ENCODE data around the gene MCF2.
"Not testable (repeated sequence)": the region's sequence is repeated elsewhere in the genome, so short reads cannot be mapped to it uniquely, and the experiment has no call there.

MCF2 gene

DNA sequence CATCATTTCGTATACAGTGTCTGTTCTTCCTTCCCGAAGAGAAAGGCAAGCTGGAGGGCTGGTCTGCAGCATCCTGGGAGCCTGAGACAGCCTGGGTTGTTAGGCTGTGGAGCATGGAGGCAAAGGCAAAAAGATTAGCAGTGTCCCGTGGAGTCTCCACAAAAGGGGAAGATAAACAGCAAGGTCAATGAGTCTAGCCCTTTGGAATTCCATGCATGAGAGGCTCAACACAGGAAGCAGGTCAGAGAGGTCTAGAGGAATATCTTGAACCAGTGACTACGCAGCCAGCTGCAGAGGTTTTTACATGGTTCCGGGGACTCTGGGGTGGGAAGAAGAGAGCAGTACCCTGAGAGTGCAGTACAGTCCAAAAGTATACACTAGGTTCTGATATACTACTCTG is 12.2 kb upstream of the MCF2 start:
- no peaks in the 10 kb centered on the region for H3K4me1 ChIP-seq (ENCODE audit: control insufficient read depth in 1 of 2, insufficient read depth in 2 of 2, low read length in 2 of 2)
- no peak overlapping the region for H3K27ac ChIP-seq (ENCODE audit: low read depth, low read length)
- H3K27me3 ChIP-seq (ENCODE audit: control insufficient read depth in 1 of 2, insufficient read depth in 2 of 2, low read length in 2 of 2): no peaks in the 10 kb centered on the region
- H3K9ac ChIP-seq (ENCODE audit: low read depth in 1 of 2, low read length in 2 of 2): no peak overlapping the region
- no peaks in the 10 kb centered on the region for H3K36me3 ChIP-seq (ENCODE audit: control insufficient read depth in 1 of 2, insufficient read depth in 2 of 2, low read length in 2 of 2)
- no peaks in the 10 kb centered on the region for H3K9me3 ChIP-seq (ENCODE audit: control insufficient read depth in 1 of 2, low read length in 2 of 2)
- H3K4me3 ChIP-seq (ENCODE audit: low read depth in 1 of 2, low read length in 2 of 2): no peak overlapping the region

DNA sequence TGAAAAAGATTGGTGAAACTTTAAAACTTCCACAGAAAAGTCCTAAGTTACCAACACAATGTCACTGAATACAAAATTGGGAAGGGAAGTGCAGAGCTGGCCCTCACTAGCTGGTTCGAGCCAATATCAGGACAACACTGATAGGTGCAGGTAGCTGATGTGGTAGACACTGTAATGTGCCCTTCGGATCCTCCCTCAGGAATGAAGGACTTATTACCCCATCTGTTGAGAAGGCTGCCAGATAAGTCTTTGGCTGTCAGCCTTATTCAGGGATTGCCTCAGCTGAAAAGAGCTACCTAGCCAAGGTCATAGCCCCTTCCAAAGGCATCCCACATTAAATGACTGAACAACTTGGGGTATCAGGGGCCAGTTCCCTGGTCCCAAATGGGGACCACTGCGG is 5.3 kb downstream of the MCF2 start:
- H3K4me3 ChIP-seq (ENCODE audit: low read depth in 1 of 2, low read length in 2 of 2): no peak overlapping the region
- no peaks in the 10 kb centered on the region for H3K36me3 ChIP-seq (ENCODE audit: control insufficient read depth in 1 of 2, insufficient read depth in 2 of 2, low read length in 2 of 2)
- H3K9ac ChIP-seq (ENCODE audit: low read depth in 1 of 2, low read length in 2 of 2): no peak overlapping the region
- no peaks in the 10 kb centered on the region for H3K9me3 ChIP-seq (ENCODE audit: control insufficient read depth in 1 of 2, low read length in 2 of 2)
- no peaks in the 10 kb centered on the region for H3K27me3 ChIP-seq (ENCODE audit: control insufficient read depth in 1 of 2, insufficient read depth in 2 of 2, low read length in 2 of 2)
- H3K4me1 ChIP-seq (ENCODE audit: control insufficient read depth in 1 of 2, insufficient read depth in 2 of 2, low read length in 2 of 2): no peaks in the 10 kb centered on the region
- H3K27ac ChIP-seq (ENCODE audit: low read depth, low read length): no peak overlapping the region

DNA sequence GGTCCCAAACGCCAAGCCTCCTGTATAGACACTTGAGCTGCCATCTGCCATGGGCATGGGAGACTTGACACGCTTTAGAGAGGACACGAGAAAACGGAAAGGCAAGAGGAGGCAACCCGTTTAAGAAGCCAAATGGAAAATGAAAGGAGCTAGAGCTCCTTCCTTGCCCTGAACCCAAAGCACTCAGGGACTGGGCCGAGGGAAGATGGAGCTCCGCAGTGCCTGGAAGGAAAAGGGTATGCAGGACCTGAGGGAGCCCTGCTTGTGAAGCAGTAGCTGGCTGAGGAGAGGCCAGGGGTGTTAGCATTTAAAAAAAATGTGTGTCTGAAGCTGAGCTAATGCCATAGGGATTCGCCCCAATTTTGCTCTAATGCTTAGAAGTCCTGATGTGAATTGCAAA is 15.1 kb downstream of the MCF2 start:
- peaks cover 0 to 10% of the 10 kb centered on the region in 2 donors for H3K27me3 ChIP-seq (ENCODE audit: control insufficient read depth in 1 of 2, insufficient read depth in 2 of 2, low read length in 2 of 2)
- no peaks in the 10 kb centered on the region for H3K4me1 ChIP-seq (ENCODE audit: control insufficient read depth in 1 of 2, insufficient read depth in 2 of 2, low read length in 2 of 2)
- no peaks in the 10 kb centered on the region for H3K9me3 ChIP-seq (ENCODE audit: control insufficient read depth in 1 of 2, low read length in 2 of 2)
- peak overlapping the region; percentile 48 to 56 for H3K4me3 ChIP-seq (ENCODE audit: low read depth in 1 of 2, low read length in 2 of 2)
- no peak overlapping the region for H3K27ac ChIP-seq (ENCODE audit: low read depth, low read length)
- no peaks in the 10 kb centered on the region for H3K36me3 ChIP-seq (ENCODE audit: control insufficient read depth in 1 of 2, insufficient read depth in 2 of 2, low read length in 2 of 2)
- no peak overlapping the region for H3K9ac ChIP-seq (ENCODE audit: low read depth in 1 of 2, low read length in 2 of 2)

DNA sequence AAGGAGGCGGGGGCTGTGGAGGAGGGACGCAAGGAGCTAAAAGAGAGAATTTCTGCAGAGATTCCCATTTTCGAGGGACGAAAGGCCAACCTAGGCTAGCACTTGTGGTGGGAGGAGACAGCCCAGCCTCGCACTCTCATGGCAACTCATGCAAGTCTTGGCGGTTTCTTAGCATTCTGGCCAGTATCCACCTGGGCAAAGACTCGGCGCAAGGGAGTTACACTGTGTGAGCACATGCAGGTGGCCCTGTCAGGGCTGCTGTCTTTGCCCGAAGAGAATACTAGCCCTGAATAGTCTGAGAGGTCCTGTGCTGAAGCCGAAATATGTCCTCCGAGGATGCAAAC is 15.5 kb downstream of the MCF2 start:
- H3K9me3 ChIP-seq (ENCODE audit: control insufficient read depth in 1 of 2, low read length in 2 of 2): no peaks in the 10 kb centered on the region
- no peaks in the 10 kb centered on the region for H3K4me1 ChIP-seq (ENCODE audit: control insufficient read depth in 1 of 2, insufficient read depth in 2 of 2, low read length in 2 of 2)
- no peak overlapping the region for H3K9ac ChIP-seq (ENCODE audit: low read depth in 1 of 2, low read length in 2 of 2)
- H3K27me3 ChIP-seq (ENCODE audit: control insufficient read depth in 1 of 2, insufficient read depth in 2 of 2, low read length in 2 of 2): peaks cover 0 to 10% of the 10 kb centered on the region in 2 donors
- no peak overlapping the region for H3K27ac ChIP-seq (ENCODE audit: low read depth, low read length)
- no peaks in the 10 kb centered on the region for H3K36me3 ChIP-seq (ENCODE audit: control insufficient read depth in 1 of 2, insufficient read depth in 2 of 2, low read length in 2 of 2)
- peak overlapping the region; percentile 48 to 56 for H3K4me3 ChIP-seq (ENCODE audit: low read depth in 1 of 2, low read length in 2 of 2)

DNA sequence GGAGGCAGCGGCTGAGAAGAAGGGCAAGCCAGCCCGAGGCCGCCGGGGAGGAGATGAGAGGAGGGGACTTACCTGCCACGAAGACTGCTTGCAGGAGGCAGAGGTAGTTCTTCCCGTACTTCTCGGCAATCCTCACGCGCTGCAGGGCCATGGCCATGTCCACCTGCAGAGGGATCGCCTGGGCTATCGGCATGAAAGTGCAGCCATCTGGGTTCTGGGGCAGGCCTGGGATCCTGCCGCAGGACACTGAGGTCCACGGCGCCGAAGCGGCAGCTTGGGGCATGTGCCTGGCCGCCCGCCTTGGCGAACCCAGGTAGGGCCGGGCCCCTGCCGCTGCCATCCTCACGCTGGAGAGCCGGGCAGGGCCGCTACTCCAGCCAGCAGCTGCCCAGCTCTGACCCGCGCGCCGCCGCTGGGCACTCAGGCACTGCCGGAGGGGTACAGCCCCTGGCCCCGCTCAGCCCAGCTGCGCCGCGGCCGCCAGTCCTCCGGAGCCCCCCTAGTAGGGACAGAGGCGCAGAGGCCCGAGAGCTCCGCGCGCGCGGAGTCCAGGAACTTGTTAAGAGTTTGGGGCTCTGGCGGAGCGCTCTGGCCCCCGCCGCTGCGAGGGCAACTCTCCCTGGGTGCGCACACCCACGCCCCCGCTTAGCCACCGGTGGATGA is 16.0 kb downstream of the MCF2 start:
- no peak overlapping the region for H3K27ac ChIP-seq (ENCODE audit: low read depth, low read length)
- H3K36me3 ChIP-seq (ENCODE audit: control insufficient read depth in 1 of 2, insufficient read depth in 2 of 2, low read length in 2 of 2): no peaks in the 10 kb centered on the region
- H3K9ac ChIP-seq (ENCODE audit: low read depth in 1 of 2, low read length in 2 of 2): no peak overlapping the region
- H3K4me1 ChIP-seq (ENCODE audit: control insufficient read depth in 1 of 2, insufficient read depth in 2 of 2, low read length in 2 of 2): no peaks in the 10 kb centered on the region
- peak overlapping the region; percentile 48 to 56 for H3K4me3 ChIP-seq (ENCODE audit: low read depth in 1 of 2, low read length in 2 of 2)
- H3K9me3 ChIP-seq (ENCODE audit: control insufficient read depth in 1 of 2, low read length in 2 of 2): no peaks in the 10 kb centered on the region
- H3K27me3 ChIP-seq (ENCODE audit: control insufficient read depth in 1 of 2, insufficient read depth in 2 of 2, low read length in 2 of 2): peaks cover 0 to 10% of the 10 kb centered on the region in 2 donors

DNA sequence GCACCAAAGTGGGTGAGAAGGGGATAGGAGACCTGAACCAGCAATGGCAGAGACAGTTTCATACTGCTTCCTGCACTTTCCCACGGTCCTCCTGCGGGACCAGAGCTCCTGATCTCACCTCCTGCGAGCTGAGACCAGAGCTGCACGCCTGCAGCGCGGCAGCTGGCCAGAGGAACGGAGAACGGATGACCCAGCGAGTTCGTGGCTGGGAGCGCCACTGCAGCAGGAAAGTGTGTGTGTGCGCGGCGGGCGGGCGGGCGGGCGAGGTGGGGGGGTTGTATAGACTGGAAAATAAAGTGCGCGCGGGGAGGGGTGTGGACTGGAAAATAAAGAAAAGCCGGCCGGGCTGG is 16.5 kb downstream of the MCF2 start:
- no peak overlapping the region for H3K9ac ChIP-seq (ENCODE audit: low read depth in 1 of 2, low read length in 2 of 2)
- peaks cover 0 to 10% of the 10 kb centered on the region in 2 donors for H3K27me3 ChIP-seq (ENCODE audit: control insufficient read depth in 1 of 2, insufficient read depth in 2 of 2, low read length in 2 of 2)
- no peak overlapping the region for H3K27ac ChIP-seq (ENCODE audit: low read depth, low read length)
- no peaks in the 10 kb centered on the region for H3K9me3 ChIP-seq (ENCODE audit: control insufficient read depth in 1 of 2, low read length in 2 of 2)
- H3K36me3 ChIP-seq (ENCODE audit: control insufficient read depth in 1 of 2, insufficient read depth in 2 of 2, low read length in 2 of 2): no peaks in the 10 kb centered on the region
- no peak overlapping the region for H3K4me3 ChIP-seq (ENCODE audit: low read depth in 1 of 2, low read length in 2 of 2)
- H3K4me1 ChIP-seq (ENCODE audit: control insufficient read depth in 1 of 2, insufficient read depth in 2 of 2, low read length in 2 of 2): no peaks in the 10 kb centered on the region

DNA sequence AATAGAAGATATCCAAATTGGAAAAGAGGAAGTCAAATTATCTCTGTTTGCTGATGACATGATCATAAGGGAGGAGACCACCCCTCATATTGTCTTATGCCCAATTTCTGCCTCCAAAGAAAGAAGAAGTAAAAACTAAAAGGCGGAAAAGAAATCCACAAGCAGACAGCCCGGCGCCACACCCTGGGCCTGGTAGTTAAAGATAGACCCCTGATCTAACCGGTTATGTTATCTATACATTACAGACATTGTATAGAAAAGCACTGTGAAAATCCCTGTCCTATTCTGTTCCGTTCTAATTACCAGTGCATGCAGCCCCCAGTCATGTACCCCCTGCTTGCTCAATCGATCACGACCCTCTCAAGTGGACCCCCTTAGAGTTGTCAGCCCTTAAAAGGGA is 22.8 kb downstream of the MCF2 start:
- H3K27ac ChIP-seq (ENCODE audit: low read depth, low read length); H3K9me3 ChIP-seq (ENCODE audit: control insufficient read depth in 1 of 2, low read length in 2 of 2); H3K4me1 ChIP-seq (ENCODE audit: control insufficient read depth in 1 of 2, insufficient read depth in 2 of 2, low read length in 2 of 2); H3K27me3 ChIP-seq (ENCODE audit: control insufficient read depth in 1 of 2, insufficient read depth in 2 of 2, low read length in 2 of 2); H3K36me3 ChIP-seq (ENCODE audit: control insufficient read depth in 1 of 2, insufficient read depth in 2 of 2, low read length in 2 of 2); H3K4me3 ChIP-seq (ENCODE audit: low read depth in 1 of 2, low read length in 2 of 2); H3K9ac ChIP-seq (ENCODE audit: low read depth in 1 of 2, low read length in 2 of 2): not testable (repeated sequence)

DNA sequence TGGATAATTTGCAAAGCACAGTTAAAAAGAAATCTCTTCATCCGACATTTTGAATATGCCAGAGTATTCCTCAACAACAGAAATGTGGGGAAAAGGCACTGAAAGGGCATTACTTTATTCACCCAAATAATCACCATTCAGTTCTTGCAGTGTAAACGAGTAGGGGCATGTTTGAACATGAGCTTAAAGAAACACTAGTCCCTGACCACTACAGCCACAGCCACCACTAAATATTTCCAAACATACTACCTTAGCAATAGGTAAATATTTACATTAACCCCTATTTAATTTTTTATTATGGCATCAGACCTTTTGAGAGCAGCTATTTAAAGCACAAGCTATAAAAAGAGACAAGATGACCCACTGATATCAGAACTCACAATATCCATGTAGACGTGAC is 27.6 kb downstream of the MCF2 start:
- H3K4me1 ChIP-seq (ENCODE audit: control insufficient read depth in 1 of 2, insufficient read depth in 2 of 2, low read length in 2 of 2): no peaks in the 10 kb centered on the region
- no peak overlapping the region for H3K27ac ChIP-seq (ENCODE audit: low read depth, low read length)
- no peaks in the 10 kb centered on the region for H3K36me3 ChIP-seq (ENCODE audit: control insufficient read depth in 1 of 2, insufficient read depth in 2 of 2, low read length in 2 of 2)
- no peaks in the 10 kb centered on the region for H3K27me3 ChIP-seq (ENCODE audit: control insufficient read depth in 1 of 2, insufficient read depth in 2 of 2, low read length in 2 of 2)
- H3K9ac ChIP-seq (ENCODE audit: low read depth in 1 of 2, low read length in 2 of 2): no peak overlapping the region
- no peaks in the 10 kb centered on the region for H3K9me3 ChIP-seq (ENCODE audit: control insufficient read depth in 1 of 2, low read length in 2 of 2)
- no peak overlapping the region for H3K4me3 ChIP-seq (ENCODE audit: low read depth in 1 of 2, low read length in 2 of 2)

DNA sequence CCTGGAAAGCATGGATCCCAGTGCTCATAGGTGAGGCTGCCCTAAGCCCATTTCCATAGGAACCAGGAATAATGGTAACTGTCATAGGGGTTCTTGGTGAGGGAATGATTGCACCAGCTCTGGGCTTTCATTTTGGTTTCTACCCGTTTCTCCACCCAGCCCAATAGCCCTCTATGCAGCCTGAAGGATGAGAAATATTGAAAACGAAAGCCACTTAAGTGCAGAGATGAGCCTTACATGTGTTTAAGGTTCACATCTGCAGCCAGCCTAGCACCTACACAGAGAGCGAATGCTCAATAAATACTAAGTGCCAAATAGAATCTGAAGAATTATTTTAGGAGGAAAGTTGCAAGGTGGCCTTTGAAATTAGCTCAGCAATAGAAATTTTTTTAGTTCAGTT is 60.4 kb downstream of the MCF2 start:
- no peak overlapping the region for H3K4me3 ChIP-seq (ENCODE audit: low read depth in 1 of 2, low read length in 2 of 2)
- H3K4me1 ChIP-seq (ENCODE audit: control insufficient read depth in 1 of 2, insufficient read depth in 2 of 2, low read length in 2 of 2): no peaks in the 10 kb centered on the region
- no peak overlapping the region for H3K9ac ChIP-seq (ENCODE audit: low read depth in 1 of 2, low read length in 2 of 2)
- no peaks in the 10 kb centered on the region for H3K9me3 ChIP-seq (ENCODE audit: control insufficient read depth in 1 of 2, low read length in 2 of 2)
- H3K27ac ChIP-seq (ENCODE audit: low read depth, low read length): no peak overlapping the region
- H3K27me3 ChIP-seq (ENCODE audit: control insufficient read depth in 1 of 2, insufficient read depth in 2 of 2, low read length in 2 of 2): no peaks in the 10 kb centered on the region
- no peaks in the 10 kb centered on the region for H3K36me3 ChIP-seq (ENCODE audit: control insufficient read depth in 1 of 2, insufficient read depth in 2 of 2, low read length in 2 of 2)

DNA sequence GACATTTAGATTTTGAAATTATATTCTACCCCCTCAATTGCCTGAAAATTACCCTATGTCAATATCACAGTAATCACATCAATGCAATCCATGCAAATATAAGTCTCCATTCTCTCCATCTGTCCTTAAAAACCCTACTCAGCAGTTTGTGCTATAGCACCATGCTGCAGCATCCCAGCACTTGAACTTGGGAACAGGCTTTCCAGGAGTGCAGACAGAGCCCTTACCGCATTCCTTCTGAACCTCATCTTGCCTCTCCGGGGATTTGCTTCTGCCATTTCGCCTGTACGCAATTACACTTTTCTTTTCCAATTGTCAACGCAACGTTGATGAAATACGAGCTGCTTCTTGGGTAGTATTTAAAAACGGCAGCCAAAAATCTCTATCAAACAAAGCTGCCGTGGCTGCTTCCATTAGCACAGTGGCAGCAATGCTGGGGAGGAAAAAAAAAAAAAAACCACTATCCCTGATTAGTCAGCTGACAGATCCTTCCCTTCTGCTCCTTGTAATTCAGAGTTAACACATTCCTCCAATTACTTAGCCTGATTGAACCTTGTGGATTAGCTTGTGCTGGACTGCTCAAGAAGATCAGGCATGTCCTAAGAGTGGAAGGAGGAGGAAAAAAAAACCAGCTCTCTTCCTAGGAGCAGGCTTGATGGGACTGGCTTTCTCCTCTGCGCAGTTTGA is 65.6 kb downstream of the MCF2 start:
- Histone ChIP-seq H3K9me3 (ENCODE audit: control insufficient read depth in 1 of 2, low read length in 2 of 2) (no peaks in the 10 kb centered on the region), H3K27ac (ENCODE audit: low read depth, low read length) (no peak overlapping the region), H3K4me3 (ENCODE audit: low read depth in 1 of 2, low read length in 2 of 2) (no peak overlapping the region), H3K9ac (ENCODE audit: low read depth in 1 of 2, low read length in 2 of 2) (no peak overlapping the region), H3K36me3 (ENCODE audit: control insufficient read depth in 1 of 2, insufficient read depth in 2 of 2, low read length in 2 of 2) (no peaks in the 10 kb centered on the region), H3K4me1 (ENCODE audit: control insufficient read depth in 1 of 2, insufficient read depth in 2 of 2, low read length in 2 of 2) (no peaks in the 10 kb centered on the region), H3K27me3 (ENCODE audit: control insufficient read depth in 1 of 2, insufficient read depth in 2 of 2, low read length in 2 of 2) (no peaks in the 10 kb centered on the region)
